GM19025 (cell line): Measurements from ENCODE around the gene PRDX3.
A peak's percentile ranks its signal among the peaks of the same experiment; 100 is the strongest.

Source experiments
- ATAC-seq: cut with Tn5 transposase; IDR thresholded peaks from one replicate; pipeline ENCODE4 v1.9.1; 2021; ENCODE audit warnings: mild to moderate bottlenecking, low read depth, moderate library complexity; ENCODE audit not compliant: unreplicated experiment

Gene PRDX3

GRCh38 chr10:119132521-119133345 lies 45.9 kb downstream of the PRDX3 start:
- no peak for ATAC-seq

GRCh38 chr10:119131512-119132240 lies 46.9 kb downstream of the PRDX3 start:
- peak; percentile 69 for ATAC-seq

GRCh38 chr10:119129721-119130120 lies 48.9 kb downstream of the PRDX3 start:
- no peak for ATAC-seq

GRCh38 chr10:119125942-119126341 lies 52.7 kb downstream of the PRDX3 start:
- no peak for ATAC-seq

GRCh38 chr10:119120875-119121274 lies 57.7 kb downstream of the PRDX3 start:
- ATAC-seq = no peak

- ATAC-seq = peak; percentile 86
These were observed 58.2 kb downstream of the PRDX3 start for GRCh38 chr10:119120413-119120867.

- ATAC-seq = no peak
These were observed 59.2 kb downstream of the PRDX3 start for GRCh38 chr10:119119400-119119799.

GRCh38 chr10:119118231-119118630 lies 60.4 kb downstream of the PRDX3 start:
- ATAC-seq = no peak
